ENCODE data around the gene ADGRV1. TPM values are rescaled to one million over a fixed set of nuclear protein-coding genes. Genes with fewer than 3 reads are reported as not detected.
A peak's percentile ranks its signal among the peaks of the same experiment; 100 is the strongest.

The ADGRV1 gene
- total and polyA plus RNA-seq, 2 donors (not counting 3 experiments of a cell fraction or from before 2014, with no cell fraction given): 0.11 to 0.55 TPM

GRCh38 chr5:91101600-91102379, 543.2 kb downstream of the ADGRV1 start:
- H3K4me1 ChIP-seq (ENCODE audit: control insufficient read depth, extremely low read depth, insufficient read depth, low read length): no peaks in the 10 kb centered on the region
- POLR2A ChIA-PET: no interaction called here
- TF ChIP-seq CTCF (IDR thresholded peaks at IDR 0.05; ENCODE audit: extremely low read depth in 1 of 2, insufficient read depth in 1 of 2, low read depth in 1 of 2, low read length in 2 of 2): peak; percentile 67 to 70
- no peak for TF ChIP-seq GATA2 (IDR thresholded peaks at IDR 0.05; ENCODE audit: insufficient read depth, insufficient read length, low read depth, low read length)
- no peak for TF ChIP-seq JUN (IDR thresholded peaks at IDR 0.05; ENCODE audit: borderline replicate concordance, insufficient read depth, insufficient read length, low read depth)
- TF ChIP-seq MAX (IDR thresholded peaks at IDR 0.05; ENCODE audit: insufficient read depth, insufficient read length): no peak
- no peak for TF ChIP-seq EZH2 (IDR thresholded peaks at IDR 0.05; ENCODE audit: borderline replicate concordance, low read depth, low read length, severe bottlenecking)
- H3K27me3 ChIP-seq (ENCODE audit: control insufficient read depth in 2 of 2, insufficient read depth in 2 of 2, low read length in 2 of 2): no peaks in the 10 kb centered on the region
- dilution Hi-C loops (cut with MboI; ENCODE audit: extremely low pct_ligation_motif_present, low sequenced_read_pairs) (no loop called here), intact Hi-C loops (cut with micrococcal nuclease) (loop anchor here (1.0 kb wide), 8 partner anchors 118 to 318 kb away; no protein-coding TSS in a partner anchor)
- no peak overlapping the region for H3K9ac ChIP-seq (replicated peaks; ENCODE audit: extremely low read depth, insufficient read depth, low read length)
- H3K27ac ChIP-seq (ENCODE audit: insufficient read depth, low read depth, low read length): no peak overlapping the region
- H3K4me3 ChIP-seq (replicated peaks in 1 of 3; ENCODE audit: insufficient read depth in 1 of 3, low read depth in 1 of 3, low read length in 3 of 3): no peak overlapping the region
- CTCF ChIA-PET: interaction anchor here (0.7 to 3.5 kb wide), 8 partner anchors 118 to 317 kb away, joined by 3 to 60 read pairs (median 10); partner anchors contain the start of gene ARRDC3
- no peaks in the 10 kb centered on the region for H3K36me3 ChIP-seq (ENCODE audit: control insufficient read depth in 2 of 2, extremely low read depth in 1 of 2, insufficient read depth in 2 of 2, low read length in 2 of 2)
- BruUV-seq (replicated peaks): no TSS peak
- no peaks in the 10 kb centered on the region for H3K9me1 ChIP-seq (replicated peaks; ENCODE audit: control insufficient read depth, extremely low read depth, insufficient read depth, low read length)
- H4K20me1 ChIP-seq (replicated peaks; ENCODE audit: control insufficient read depth, extremely low read depth, insufficient read depth, low read length): no peaks in the 10 kb centered on the region
- peak overlapping the region; percentile 56 for H2AFZ ChIP-seq (ENCODE audit: low read depth, low read length)
- peaks cover 2% of the 10 kb centered on the region for H3K9me3 ChIP-seq (replicated peaks; ENCODE audit: control insufficient read depth, insufficient read depth, low read length)
- DNase-seq (ENCODE audit: low read depth, low spot score) (peak; percentile 85), FAIRE-seq (peak; percentile 88)
- H3K4me2 ChIP-seq (ENCODE audit: insufficient read depth, low read length): no peak overlapping the region
- H3K79me2 ChIP-seq (ENCODE audit: control insufficient read depth, insufficient read depth, low read length): no peaks in the 10 kb centered on the region
